Endothelial cell of umbilical vein (primary cell): ENCODE data around the gene SLC6A20. TPM values are rescaled to one million over a fixed set of nuclear protein-coding genes. Genes with fewer than 3 reads are reported as not detected.

Experiments
- BruUV-seq: library from RNA; stranded (reverse); fragments of 400-500 nt; replicated peaks from 2 replicates; lab custom pipeline; 2021; lab: Mats Ljungman, UMichigan
- CTCF ChIA-PET: fragments of 300-600, 350-600 bp; sonication (Branson Sonifier 250); formaldehyde crosslinking; loops from one replicate; lab custom pipeline; 2021; ENCODE audit warnings: antibody characterized with exemption, inconsistent platforms; lab: Charles Lee
- POLR2A ChIA-PET: fragments of 300-600, 350-600 bp; sonication (Branson Sonifier 250); formaldehyde crosslinking; loops from one replicate; lab custom pipeline; 2021; ENCODE audit warnings: antibody characterized with exemption, inconsistent platforms; lab: Charles Lee
- DNase-seq: peaks from one replicate; pipeline ENCODE4 v3.0.0-alpha.2; 2011; ENCODE audit warnings: low read depth, low spot score
- FAIRE-seq: peaks from 2 replicates; lab custom pipeline; 2011; peaks lifted over from hg19 to GRCh38; lab: Jason Lieb, UNC
- H2AFZ ChIP-seq: 2 replicates; pipeline ENCODE4 v1.6.0; 2012; ENCODE audit warnings: low read depth, low read length, control low read depth, inconsistent platforms
- H3K27ac ChIP-seq: 2 replicates; pipeline ENCODE4 v1.5.1; 2011; ENCODE audit warnings: low read depth, mild to moderate bottlenecking, control low read depth, low read length, moderate library complexity; ENCODE audit not compliant: insufficient read depth
- H3K27me3 ChIP-seq, 2 experiments: 2 replicates each; pipeline versions ENCODE4 v1.6.0 to v1.6.1; 2011; ENCODE audit warnings: low read length in 2 of 2, mixed read lengths in 1 of 2; ENCODE audit not compliant: control insufficient read depth in 2 of 2, insufficient read depth in 2 of 2
- H3K36me3 ChIP-seq, 2 experiments: 2 replicates in 1 of 2; 3 replicates in 1 of 2; pipeline ENCODE4 v1.5.1; 2011; ENCODE audit warnings: low read length in 2 of 2, mild to moderate bottlenecking in 1 of 2, moderate library complexity in 1 of 2; ENCODE audit not compliant: control insufficient read depth in 2 of 2, insufficient read depth in 2 of 2; ENCODE audit errors: extremely low read depth in 1 of 2
- H3K4me1 ChIP-seq: 3 replicates; pipeline ENCODE4 v1.5.1; 2011; ENCODE audit warnings: mild to moderate bottlenecking, low read length; ENCODE audit not compliant: control insufficient read depth, insufficient read depth; ENCODE audit errors: extremely low read depth
- H3K4me2 ChIP-seq: 2 replicates; pipeline ENCODE4 v1.6.1; 2011; ENCODE audit warnings: low read length, control low read depth, mixed read lengths; ENCODE audit not compliant: insufficient read depth
- H3K4me3 ChIP-seq, 3 experiments: fragments of 200-600 bp in 1 of 3; sonication (generic), shearing (Covaris generic) in 1 of 3; replicated peaks in 1 of 3; 2 replicates each; pipeline ENCODE4 v1.5.1; 2011 to 2016; ENCODE audit warnings: control low read depth in 3 of 3, low read length in 3 of 3, mild to moderate bottlenecking in 2 of 3, inconsistent platforms in 1 of 3, low read depth in 1 of 3, moderate library complexity in 1 of 3; ENCODE audit not compliant: insufficient read depth in 1 of 3
- H3K79me2 ChIP-seq: 2 replicates; pipeline ENCODE4 v1.6.0; 2012; ENCODE audit warnings: low read length, inconsistent platforms; ENCODE audit not compliant: control insufficient read depth, insufficient read depth
- H3K9ac ChIP-seq: replicated peaks from 2 replicates; pipeline ENCODE3; 2011; ENCODE audit warnings: low read length, control low read depth; ENCODE audit not compliant: insufficient read depth; ENCODE audit errors: extremely low read depth
- H3K9me1 ChIP-seq: replicated peaks from 3 replicates; pipeline ENCODE4 v1.6.0; 2011; ENCODE audit warnings: mild to moderate bottlenecking, low read length; ENCODE audit not compliant: control insufficient read depth, insufficient read depth; ENCODE audit errors: extremely low read depth
- H3K9me3 ChIP-seq: replicated peaks from 2 replicates; pipeline ENCODE4 v1.5.1; 2012; ENCODE audit warnings: low read length, inconsistent platforms; ENCODE audit not compliant: control insufficient read depth, insufficient read depth
- H4K20me1 ChIP-seq: replicated peaks from 2 replicates; pipeline ENCODE3; 2011; ENCODE audit warnings: mild to moderate bottlenecking, low read length; ENCODE audit not compliant: control insufficient read depth, insufficient read depth; ENCODE audit errors: extremely low read depth
- EZH2 ChIP-seq: IDR thresholded peaks from 2 replicates; pipeline ENCODE4 v1.6.1; 2012; ENCODE audit warnings: borderline replicate concordance, low read depth, mild to moderate bottlenecking, moderate library complexity, low read length, inconsistent platforms; ENCODE audit not compliant: severe bottlenecking
- FOS ChIP-seq: IDR thresholded peaks from 2 replicates; pipeline ENCODE4 v1.6.1; 2011; ENCODE audit warnings: mild to moderate bottlenecking, low read length, moderate library complexity, borderline replicate concordance; ENCODE audit not compliant: insufficient read depth
- GATA2 ChIP-seq: IDR thresholded peaks from 2 replicates; pipeline ENCODE4 v1.7.0; 2011; ENCODE audit warnings: low read depth, mild to moderate bottlenecking, moderate library complexity, mixed read lengths, low read length; ENCODE audit not compliant: insufficient read length, insufficient read depth
- JUN ChIP-seq: IDR thresholded peaks from 2 replicates; pipeline ENCODE4 v1.6.1; 2011; ENCODE audit warnings: borderline replicate concordance, low read depth; ENCODE audit not compliant: insufficient read length, insufficient read depth
- MYC ChIP-seq: IDR thresholded peaks from one replicate; pipeline ENCODE4 v1.6.1; 2011; ENCODE audit warnings: mild to moderate bottlenecking, low read depth, low read length
- POLR2A ChIP-seq: IDR thresholded peaks from 2 replicates; pipeline ENCODE4 v1.6.1; 2012; ENCODE audit warnings: low read depth, mild to moderate bottlenecking, control low read depth, low read length
- POLR2AphosphoS5 ChIP-seq: IDR thresholded peaks from 2 replicates; pipeline ENCODE4 v1.6.1; 2012; ENCODE audit warnings: low read depth, mild to moderate bottlenecking, control low read depth, low read length, moderate library complexity; ENCODE audit not compliant: insufficient read depth
- dilution Hi-C: fragments of 300-500 bp; cut with MboI; formaldehyde crosslinking; loops from one replicate; pipeline ENCODE4 v1.15.0; 2019; ENCODE audit warnings: low sequenced_read_pairs; ENCODE audit not compliant: extremely low pct_ligation_motif_present
- intact Hi-C: fragments of 100-400 bp; cut with micrococcal nuclease; formaldehyde crosslinking; loops from one replicate; pipeline ENCODE4 v1.10.0; 2022
- polyA plus RNA-seq, 4 experiments: library from polyadenylated mRNA; depleted of rRNA in 3 of 4; stranded (reverse) in 3 of 4; unstranded in 1 of 4; fragments of >200 nt; gene quantifications; 2 replicates each; pipeline versions ENCODE4 v1.2.1 to v1.2.3, GENCODE V29; 2011 to 2012; ENCODE audit warnings: missing spikeins in 1 of 4
- total RNA-seq: library from RNA; stranded (reverse); gene quantifications from 2 replicates; pipeline ENCODE4 v1.2.3, GENCODE V29; 2021
- TF ChIP-seq, protein P1 (sequence below): IDR thresholded peaks from 2 replicates; pipeline ENCODE4 v1.6.1; 2011; ENCODE audit not compliant: insufficient read depth, insufficient read length
- TF ChIP-seq, protein P2 (sequence below), 2 donors: IDR thresholded peaks; 1 replicate in 1 of 2; 2 replicates in 1 of 2; pipeline ENCODE4 v1.5.1; 2011; ENCODE audit warnings: low read length in 2 of 2, mild to moderate bottlenecking in 2 of 2, moderate library complexity in 2 of 2, control low read depth in 1 of 2, inconsistent platforms in 1 of 2, low read depth in 1 of 2; ENCODE audit not compliant: insufficient read depth in 1 of 2; ENCODE audit errors: extremely low read depth in 1 of 2

SLC6A20 gene
- total and polyA plus RNA-seq, 2 donors (not counting 3 experiments of a cell fraction or from before 2014, with no cell fraction given) = not detected

DNA sequence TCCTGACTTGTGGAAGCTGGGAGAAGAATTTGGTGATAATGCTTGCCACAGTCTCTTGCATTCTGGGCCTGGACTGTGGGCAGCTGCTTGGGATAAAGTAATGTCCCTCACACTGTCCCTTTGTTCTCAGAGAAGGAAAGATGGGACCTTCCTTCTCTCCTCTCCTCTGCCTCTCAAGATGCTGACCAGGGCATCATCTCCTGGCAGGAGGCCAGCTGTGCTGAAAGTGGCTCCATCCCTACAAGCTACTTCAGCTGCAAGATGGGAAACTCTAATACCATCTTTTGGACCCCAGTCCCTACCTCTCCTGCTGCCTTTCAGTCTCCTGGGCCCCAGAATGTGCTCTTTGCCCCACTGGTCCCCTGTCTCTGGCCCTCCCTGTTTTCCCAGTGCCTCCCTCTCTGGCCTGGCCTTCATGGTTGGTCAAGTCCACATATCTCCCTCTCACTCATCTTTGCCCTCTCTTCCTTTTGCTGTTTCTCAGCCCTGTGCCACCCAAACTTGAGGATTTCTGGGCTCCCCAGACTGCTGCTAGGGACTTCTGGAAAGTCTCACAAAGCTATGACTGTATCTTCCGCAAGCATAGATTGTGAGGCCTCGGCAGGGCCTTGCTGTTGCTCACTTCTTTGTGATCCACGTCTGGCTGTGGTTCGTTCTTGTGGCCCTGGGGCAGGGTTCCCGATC lies 7.1 kb upstream of the SLC6A20 start:
- CTCF ChIA-PET = no interaction called here
- Histone ChIP-seq H3K9me1 (no peaks in the 10 kb centered on the region), H3K9ac (no peak overlapping the region), H3K9me3 (no peaks in the 10 kb centered on the region), H4K20me1 (no peaks in the 10 kb centered on the region), H3K4me2 (no peak overlapping the region), H3K36me3 (no peaks in the 10 kb centered on the region), H3K4me3 (no peak overlapping the region), H3K79me2 (no peaks in the 10 kb centered on the region), H3K27ac (no peak overlapping the region), H3K27me3 (peaks cover 6 to 12% of the 10 kb centered on the region in 2 experiments), H3K4me1 (no peaks in the 10 kb centered on the region), H2AFZ (no peak overlapping the region)
- TF ChIP-seq POLR2AphosphoS5 (no peak), GATA2 (no peak), JUN (no peak), MYC (no peak), EZH2 (no peak), FOS (no peak), POLR2A (no peak)
- TF ChIP-seq, protein P1, sequence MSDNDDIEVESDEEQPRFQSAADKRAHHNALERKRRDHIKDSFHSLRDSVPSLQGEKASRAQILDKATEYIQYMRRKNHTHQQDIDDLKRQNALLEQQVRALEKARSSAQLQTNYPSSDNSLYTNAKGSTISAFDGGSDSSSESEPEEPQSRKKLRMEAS = no peak
- TF ChIP-seq, protein P2, sequence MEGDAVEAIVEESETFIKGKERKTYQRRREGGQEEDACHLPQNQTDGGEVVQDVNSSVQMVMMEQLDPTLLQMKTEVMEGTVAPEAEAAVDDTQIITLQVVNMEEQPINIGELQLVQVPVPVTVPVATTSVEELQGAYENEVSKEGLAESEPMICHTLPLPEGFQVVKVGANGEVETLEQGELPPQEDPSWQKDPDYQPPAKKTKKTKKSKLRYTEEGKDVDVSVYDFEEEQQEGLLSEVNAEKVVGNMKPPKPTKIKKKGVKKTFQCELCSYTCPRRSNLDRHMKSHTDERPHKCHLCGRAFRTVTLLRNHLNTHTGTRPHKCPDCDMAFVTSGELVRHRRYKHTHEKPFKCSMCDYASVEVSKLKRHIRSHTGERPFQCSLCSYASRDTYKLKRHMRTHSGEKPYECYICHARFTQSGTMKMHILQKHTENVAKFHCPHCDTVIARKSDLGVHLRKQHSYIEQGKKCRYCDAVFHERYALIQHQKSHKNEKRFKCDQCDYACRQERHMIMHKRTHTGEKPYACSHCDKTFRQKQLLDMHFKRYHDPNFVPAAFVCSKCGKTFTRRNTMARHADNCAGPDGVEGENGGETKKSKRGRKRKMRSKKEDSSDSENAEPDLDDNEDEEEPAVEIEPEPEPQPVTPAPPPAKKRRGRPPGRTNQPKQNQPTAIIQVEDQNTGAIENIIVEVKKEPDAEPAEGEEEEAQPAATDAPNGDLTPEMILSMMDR (IDR thresholded peaks at IDR 0.05; ENCODE audit: extremely low read depth in 1 of 2, insufficient read depth in 1 of 2, low read depth in 1 of 2, low read length in 2 of 2) = no peak
- no TSS peak for BruUV-seq
- FAIRE-seq (no peak), DNase-seq (no peak)
- POLR2A ChIA-PET = no interaction called here
- intact Hi-C loops = no loop called here
- dilution Hi-C loops = no loop called here
